WTC11 (cell line): ENCODE results near the gene TMEM271.

Experiments
- CBFB ChIP-seq: sonication (generic); formaldehyde crosslinking; IDR thresholded peaks from 2 replicates; pipeline ENCODE4 v1.8.1; 2022; ENCODE audit warnings: mild to moderate bottlenecking, low read depth, missing genetic modification reagents
- ESRRA ChIP-seq: sonication (generic); formaldehyde crosslinking; IDR thresholded peaks from 2 replicates; pipeline ENCODE4 v1.8.1; 2022; ENCODE audit warnings: mild to moderate bottlenecking, missing genetic modification reagents, borderline replicate concordance
- HMGA2 ChIP-seq: fragments of 250-450 bp; sonication (Bioruptor Pico); IDR thresholded peaks from 2 replicates; pipeline ENCODE4 v1.4.0; 2021; ENCODE audit warnings: mild to moderate bottlenecking, moderate library complexity
- IRF2 ChIP-seq: sonication (generic); formaldehyde crosslinking; IDR thresholded peaks from 2 replicates; pipeline ENCODE4 v1.8.0; 2022; ENCODE audit warnings: low read depth, missing genetic modification reagents, borderline replicate concordance
- NFYB ChIP-seq: sonication (generic); formaldehyde crosslinking; conservative IDR thresholded peaks from 2 replicates; pipeline ENCODE4 v1.8.0; 2022; ENCODE audit warnings: low read depth, missing genetic modification reagents
- TEAD4 ChIP-seq: sonication (generic); formaldehyde crosslinking; IDR thresholded peaks from 2 replicates; pipeline ENCODE4 v1.8.0; 2022; ENCODE audit warnings: mild to moderate bottlenecking, missing genetic modification reagents
- ZNF121 ChIP-seq: sonication (generic); formaldehyde crosslinking; IDR thresholded peaks from 2 replicates; pipeline ENCODE4 v1.8.0; 2023; ENCODE audit warnings: missing genetic modification reagents
- ZNF263 ChIP-seq: sonication (generic); formaldehyde crosslinking; IDR thresholded peaks from 2 replicates; pipeline ENCODE4 v1.8.1; 2022; ENCODE audit warnings: low read depth, mild to moderate bottlenecking, moderate library complexity, missing genetic modification reagents
- TF ChIP-seq, protein P1 (sequence below): fragments of 200-600 bp; IDR thresholded peaks from 2 replicates; pipeline ENCODE4 v1.8.0; 2022; ENCODE audit warnings: antibody characterized with exemption
- TF ChIP-seq, protein P2 (sequence below): sonication (generic); formaldehyde crosslinking; IDR thresholded peaks from 2 replicates; pipeline ENCODE4 v1.8.1; 2023; ENCODE audit warnings: mild to moderate bottlenecking, moderate library complexity, missing genetic modification reagents
- TF ChIP-seq, protein P3 (sequence below): sonication (generic); formaldehyde crosslinking; IDR thresholded peaks from 2 replicates; pipeline ENCODE4 v1.8.0; 2022; ENCODE audit warnings: mild to moderate bottlenecking, missing genetic modification reagents
- TF ChIP-seq, protein P4 (sequence below): sonication (generic); formaldehyde crosslinking; IDR thresholded peaks from 2 replicates; pipeline ENCODE4 v1.8.1; 2022; ENCODE audit warnings: low read depth, missing genetic modification reagents, borderline replicate concordance
- TF ChIP-seq, protein P5 (sequence below): fragments of 250-450 bp; sonication (Bioruptor Pico); IDR thresholded peaks from 2 replicates; pipeline ENCODE4 v1.9.0; 2021; ENCODE audit warnings: mild to moderate bottlenecking, borderline replicate concordance

DNA sequence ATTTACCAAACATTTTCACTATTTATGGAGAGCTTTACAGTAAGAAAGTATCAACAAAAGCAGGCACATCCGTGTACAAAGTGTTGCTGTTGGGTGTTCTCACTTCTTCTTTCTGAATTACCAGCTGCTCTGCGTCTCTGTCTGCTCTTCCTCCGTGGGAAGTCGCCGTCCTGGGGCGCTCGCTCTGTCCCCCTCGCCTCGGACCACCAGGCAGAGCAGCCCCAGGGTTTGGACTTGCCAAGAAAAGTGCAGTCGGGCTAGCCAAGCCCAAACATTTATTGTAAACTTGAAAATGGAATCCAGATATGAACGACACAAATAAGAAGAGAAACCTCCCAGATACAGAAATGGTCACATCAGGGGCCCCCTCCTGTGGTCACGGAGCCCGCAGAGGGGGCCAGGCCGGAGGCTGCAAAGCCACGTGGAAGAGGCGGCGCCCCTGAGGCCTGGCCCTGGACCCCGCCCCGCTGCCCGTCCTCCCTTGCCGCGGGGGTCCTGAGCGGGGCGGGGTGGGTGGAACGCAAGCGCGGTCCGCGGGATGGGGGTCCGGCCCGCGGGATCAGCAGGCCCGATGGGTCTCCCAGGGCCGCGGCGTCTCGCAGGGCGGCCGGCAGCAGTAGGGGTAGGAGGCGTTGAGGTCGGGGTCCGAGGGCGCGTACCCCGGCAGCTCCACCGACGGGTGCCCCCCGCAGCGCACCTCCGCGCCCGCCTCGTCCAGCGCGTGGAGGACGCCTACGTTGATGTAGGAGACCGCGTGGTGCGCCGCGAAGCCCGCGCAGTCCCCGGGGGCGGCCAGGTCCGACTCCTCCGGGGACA is 1.5 kb downstream of the TMEM271 start:
- TF ChIP-seq, protein P1, sequence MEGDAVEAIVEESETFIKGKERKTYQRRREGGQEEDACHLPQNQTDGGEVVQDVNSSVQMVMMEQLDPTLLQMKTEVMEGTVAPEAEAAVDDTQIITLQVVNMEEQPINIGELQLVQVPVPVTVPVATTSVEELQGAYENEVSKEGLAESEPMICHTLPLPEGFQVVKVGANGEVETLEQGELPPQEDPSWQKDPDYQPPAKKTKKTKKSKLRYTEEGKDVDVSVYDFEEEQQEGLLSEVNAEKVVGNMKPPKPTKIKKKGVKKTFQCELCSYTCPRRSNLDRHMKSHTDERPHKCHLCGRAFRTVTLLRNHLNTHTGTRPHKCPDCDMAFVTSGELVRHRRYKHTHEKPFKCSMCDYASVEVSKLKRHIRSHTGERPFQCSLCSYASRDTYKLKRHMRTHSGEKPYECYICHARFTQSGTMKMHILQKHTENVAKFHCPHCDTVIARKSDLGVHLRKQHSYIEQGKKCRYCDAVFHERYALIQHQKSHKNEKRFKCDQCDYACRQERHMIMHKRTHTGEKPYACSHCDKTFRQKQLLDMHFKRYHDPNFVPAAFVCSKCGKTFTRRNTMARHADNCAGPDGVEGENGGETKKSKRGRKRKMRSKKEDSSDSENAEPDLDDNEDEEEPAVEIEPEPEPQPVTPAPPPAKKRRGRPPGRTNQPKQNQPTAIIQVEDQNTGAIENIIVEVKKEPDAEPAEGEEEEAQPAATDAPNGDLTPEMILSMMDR, result no peak
- TF ChIP-seq CBFB (CRISPR knock-in tag) (no peak), ZNF263 (CRISPR knock-in tag) (no peak), ESRRA (CRISPR knock-in tag) (no peak), NFYB (CRISPR knock-in tag) (no peak), TEAD4 (CRISPR knock-in tag) (no peak), IRF2 (no peak), ZNF121 (CRISPR knock-in tag) (no peak), HMGA2 (no peak)
- TF ChIP-seq, protein P2, sequence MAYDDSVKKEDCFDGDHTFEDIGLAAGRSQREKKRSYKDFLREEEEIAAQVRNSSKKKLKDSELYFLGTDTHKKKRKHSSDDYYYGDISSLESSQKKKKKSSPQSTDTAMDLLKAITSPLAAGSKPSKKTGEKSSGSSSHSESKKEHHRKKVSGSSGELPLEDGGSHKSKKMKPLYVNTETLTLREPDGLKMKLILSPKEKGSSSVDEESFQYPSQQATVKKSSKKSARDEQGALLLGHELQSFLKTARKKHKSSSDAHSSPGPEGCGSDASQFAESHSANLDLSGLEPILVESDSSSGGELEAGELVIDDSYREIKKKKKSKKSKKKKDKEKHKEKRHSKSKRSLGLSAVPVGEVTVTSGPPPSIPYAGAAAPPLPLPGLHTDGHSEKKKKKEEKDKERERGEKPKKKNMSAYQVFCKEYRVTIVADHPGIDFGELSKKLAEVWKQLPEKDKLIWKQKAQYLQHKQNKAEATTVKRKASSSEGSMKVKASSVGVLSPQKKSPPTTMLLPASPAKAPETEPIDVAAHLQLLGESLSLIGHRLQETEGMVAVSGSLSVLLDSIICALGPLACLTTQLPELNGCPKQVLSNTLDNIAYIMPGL (CRISPR knock-in tag), result no peak
- TF ChIP-seq, protein P3, sequence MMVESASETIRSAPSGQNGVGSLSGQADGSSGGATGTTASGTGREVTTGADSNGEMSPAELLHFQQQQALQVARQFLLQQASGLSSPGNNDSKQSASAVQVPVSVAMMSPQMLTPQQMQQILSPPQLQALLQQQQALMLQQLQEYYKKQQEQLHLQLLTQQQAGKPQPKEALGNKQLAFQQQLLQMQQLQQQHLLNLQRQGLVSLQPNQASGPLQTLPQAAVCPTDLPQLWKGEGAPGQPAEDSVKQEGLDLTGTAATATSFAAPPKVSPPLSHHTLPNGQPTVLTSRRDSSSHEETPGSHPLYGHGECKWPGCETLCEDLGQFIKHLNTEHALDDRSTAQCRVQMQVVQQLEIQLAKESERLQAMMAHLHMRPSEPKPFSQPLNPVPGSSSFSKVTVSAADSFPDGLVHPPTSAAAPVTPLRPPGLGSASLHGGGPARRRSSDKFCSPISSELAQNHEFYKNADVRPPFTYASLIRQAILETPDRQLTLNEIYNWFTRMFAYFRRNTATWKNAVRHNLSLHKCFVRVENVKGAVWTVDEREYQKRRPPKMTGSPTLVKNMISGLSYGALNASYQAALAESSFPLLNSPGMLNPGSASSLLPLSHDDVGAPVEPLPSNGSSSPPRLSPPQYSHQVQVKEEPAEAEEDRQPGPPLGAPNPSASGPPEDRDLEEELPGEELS (CRISPR knock-in tag), result no peak
- TF ChIP-seq, protein P4, sequence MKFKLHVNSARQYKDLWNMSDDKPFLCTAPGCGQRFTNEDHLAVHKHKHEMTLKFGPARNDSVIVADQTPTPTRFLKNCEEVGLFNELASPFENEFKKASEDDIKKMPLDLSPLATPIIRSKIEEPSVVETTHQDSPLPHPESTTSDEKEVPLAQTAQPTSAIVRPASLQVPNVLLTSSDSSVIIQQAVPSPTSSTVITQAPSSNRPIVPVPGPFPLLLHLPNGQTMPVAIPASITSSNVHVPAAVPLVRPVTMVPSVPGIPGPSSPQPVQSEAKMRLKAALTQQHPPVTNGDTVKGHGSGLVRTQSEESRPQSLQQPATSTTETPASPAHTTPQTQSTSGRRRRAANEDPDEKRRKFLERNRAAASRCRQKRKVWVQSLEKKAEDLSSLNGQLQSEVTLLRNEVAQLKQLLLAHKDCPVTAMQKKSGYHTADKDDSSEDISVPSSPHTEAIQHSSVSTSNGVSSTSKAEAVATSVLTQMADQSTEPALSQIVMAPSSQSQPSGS (CRISPR knock-in tag), result no peak
- TF ChIP-seq, protein P5, sequence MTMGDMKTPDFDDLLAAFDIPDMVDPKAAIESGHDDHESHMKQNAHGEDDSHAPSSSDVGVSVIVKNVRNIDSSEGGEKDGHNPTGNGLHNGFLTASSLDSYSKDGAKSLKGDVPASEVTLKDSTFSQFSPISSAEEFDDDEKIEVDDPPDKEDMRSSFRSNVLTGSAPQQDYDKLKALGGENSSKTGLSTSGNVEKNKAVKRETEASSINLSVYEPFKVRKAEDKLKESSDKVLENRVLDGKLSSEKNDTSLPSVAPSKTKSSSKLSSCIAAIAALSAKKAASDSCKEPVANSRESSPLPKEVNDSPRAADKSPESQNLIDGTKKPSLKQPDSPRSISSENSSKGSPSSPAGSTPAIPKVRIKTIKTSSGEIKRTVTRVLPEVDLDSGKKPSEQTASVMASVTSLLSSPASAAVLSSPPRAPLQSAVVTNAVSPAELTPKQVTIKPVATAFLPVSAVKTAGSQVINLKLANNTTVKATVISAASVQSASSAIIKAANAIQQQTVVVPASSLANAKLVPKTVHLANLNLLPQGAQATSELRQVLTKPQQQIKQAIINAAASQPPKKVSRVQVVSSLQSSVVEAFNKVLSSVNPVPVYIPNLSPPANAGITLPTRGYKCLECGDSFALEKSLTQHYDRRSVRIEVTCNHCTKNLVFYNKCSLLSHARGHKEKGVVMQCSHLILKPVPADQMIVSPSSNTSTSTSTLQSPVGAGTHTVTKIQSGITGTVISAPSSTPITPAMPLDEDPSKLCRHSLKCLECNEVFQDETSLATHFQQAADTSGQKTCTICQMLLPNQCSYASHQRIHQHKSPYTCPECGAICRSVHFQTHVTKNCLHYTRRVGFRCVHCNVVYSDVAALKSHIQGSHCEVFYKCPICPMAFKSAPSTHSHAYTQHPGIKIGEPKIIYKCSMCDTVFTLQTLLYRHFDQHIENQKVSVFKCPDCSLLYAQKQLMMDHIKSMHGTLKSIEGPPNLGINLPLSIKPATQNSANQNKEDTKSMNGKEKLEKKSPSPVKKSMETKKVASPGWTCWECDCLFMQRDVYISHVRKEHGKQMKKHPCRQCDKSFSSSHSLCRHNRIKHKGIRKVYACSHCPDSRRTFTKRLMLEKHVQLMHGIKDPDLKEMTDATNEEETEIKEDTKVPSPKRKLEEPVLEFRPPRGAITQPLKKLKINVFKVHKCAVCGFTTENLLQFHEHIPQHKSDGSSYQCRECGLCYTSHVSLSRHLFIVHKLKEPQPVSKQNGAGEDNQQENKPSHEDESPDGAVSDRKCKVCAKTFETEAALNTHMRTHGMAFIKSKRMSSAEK (CRISPR knock-in tag), result no peak
